ENCODE data around the gene KAT8.

DNA sequence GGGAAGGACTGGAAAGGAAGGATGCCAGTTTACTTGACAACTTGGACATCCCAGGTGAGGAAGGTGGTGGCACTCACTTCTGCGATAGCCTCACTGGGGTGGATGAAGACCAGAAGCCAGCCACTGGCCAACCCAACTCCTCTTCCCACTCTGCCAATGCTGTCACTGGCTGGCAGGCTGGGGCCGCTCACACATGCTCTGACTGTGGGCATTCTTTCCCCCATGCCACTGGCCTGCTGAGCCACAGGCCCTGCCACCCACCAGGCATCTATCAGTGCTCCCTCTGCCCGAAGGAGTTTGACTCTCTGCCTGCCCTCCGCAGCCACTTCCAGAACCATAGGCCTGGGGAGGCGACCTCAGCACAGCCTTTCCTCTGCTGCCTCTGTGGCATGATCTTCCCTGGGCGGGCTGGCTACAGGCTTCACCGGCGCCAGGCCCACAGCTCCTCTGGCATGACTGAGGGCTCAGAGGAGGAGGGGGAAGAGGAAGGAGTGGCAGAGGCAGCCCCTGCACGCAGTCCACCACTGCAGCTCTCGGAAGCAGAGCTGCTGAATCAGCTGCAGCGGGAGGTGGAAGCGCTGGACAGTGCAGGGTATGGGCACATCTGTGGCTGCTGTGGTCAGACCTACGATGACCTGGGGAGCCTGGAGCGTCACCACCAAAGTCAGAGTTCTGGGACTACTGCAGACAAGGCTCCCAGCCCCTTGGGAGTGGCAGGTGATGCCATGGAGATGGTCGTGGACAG is 38.7 kb upstream of the KAT8 start:
- no peak for TF ChIP-seq L3MBTL2 (conservative IDR thresholded peaks at IDR 0.05)
- TF ChIP-seq SUZ12 (IDR thresholded peaks at IDR 0.05) = no peak
- no peak for TF ChIP-seq SP1 (IDR thresholded peaks at IDR 0.05)
- TF ChIP-seq FOXK2 (IDR thresholded peaks at IDR 0.05) = no peak
- no peak for TF ChIP-seq HDGF (IDR thresholded peaks at IDR 0.05; ENCODE audit: borderline replicate concordance)
- no peak for TF ChIP-seq LEF1 (IDR thresholded peaks at IDR 0.05; ENCODE audit: borderline replicate concordance)

Measured in HEK293T (cell line).